NCI-H187 treated with DMSO at 0.1 percent for 48 hours (cell line): ENCODE measurements around the gene MAP3K4.

Experiments
- DNase-seq: peaks from one replicate; lab custom pipeline; 2025; lab: John Stamatoyannopoulos, UW

Gene MAP3K4

GRCh38 chr6:161037873-161038228 is 46.3 kb downstream of the MAP3K4 start:
- DNase-seq = no peak

- DNase-seq = no peak
Observed at GRCh38 chr6:161038229-161039031, 46.9 kb downstream of the MAP3K4 start.

- DNase-seq = no peak
Observed at GRCh38 chr6:161041274-161041673, 49.7 kb downstream of the MAP3K4 start.

- no peak for DNase-seq
Observed at GRCh38 chr6:161044335-161044734, 52.8 kb downstream of the MAP3K4 start.

GRCh38 chr6:161048641-161049040 is 57.1 kb downstream of the MAP3K4 start:
- DNase-seq = no peak

- no peak for DNase-seq
Observed at GRCh38 chr6:161050134-161050765, 58.7 kb downstream of the MAP3K4 start.

GRCh38 chr6:161053103-161053502 is 61.5 kb downstream of the MAP3K4 start:
- no peak for DNase-seq

GRCh38 chr6:161054876-161055275 is 63.3 kb downstream of the MAP3K4 start:
- DNase-seq = no peak

- no peak for DNase-seq
Observed at GRCh38 chr6:161056451-161056850, 64.9 kb downstream of the MAP3K4 start.

GRCh38 chr6:161057103-161058091 is 65.8 kb downstream of the MAP3K4 start:
- no peak for DNase-seq

- no peak for DNase-seq
Observed at GRCh38 chr6:161058741-161059140, 67.2 kb downstream of the MAP3K4 start.

GRCh38 chr6:161061576-161061975 is 70.0 kb downstream of the MAP3K4 start:
- DNase-seq = no peak

GRCh38 chr6:161064915-161065314 is 73.3 kb downstream of the MAP3K4 start:
- DNase-seq = no peak

- DNase-seq = no peak
Observed at GRCh38 chr6:161066511-161066910, 74.9 kb downstream of the MAP3K4 start.

GRCh38 chr6:161067749-161068148 is 76.2 kb downstream of the MAP3K4 start:
- no peak for DNase-seq

GRCh38 chr6:161068321-161068741 is 76.8 kb downstream of the MAP3K4 start:
- DNase-seq = no peak

- no peak for DNase-seq
Observed at GRCh38 chr6:161073930-161074329, 82.4 kb downstream of the MAP3K4 start.

GRCh38 chr6:161074496-161075121 is 83.0 kb downstream of the MAP3K4 start:
- no peak for DNase-seq

GRCh38 chr6:161076181-161076677 is 84.7 kb downstream of the MAP3K4 start:
- no peak for DNase-seq

- no peak for DNase-seq
Observed at GRCh38 chr6:161079566-161080262, 88.1 kb downstream of the MAP3K4 start.
